HG03060 (cell line): Measurements from ENCODE around the gene CPLANE2.

Experiments used
- ATAC-seq: cut with Tn5 transposase; IDR thresholded peaks from one replicate; pipeline ENCODE4 v1.9.1; 2021; ENCODE audit warnings: low read depth, moderate number of reproducible peaks; ENCODE audit not compliant: unreplicated experiment

Gene CPLANE2

DNA sequence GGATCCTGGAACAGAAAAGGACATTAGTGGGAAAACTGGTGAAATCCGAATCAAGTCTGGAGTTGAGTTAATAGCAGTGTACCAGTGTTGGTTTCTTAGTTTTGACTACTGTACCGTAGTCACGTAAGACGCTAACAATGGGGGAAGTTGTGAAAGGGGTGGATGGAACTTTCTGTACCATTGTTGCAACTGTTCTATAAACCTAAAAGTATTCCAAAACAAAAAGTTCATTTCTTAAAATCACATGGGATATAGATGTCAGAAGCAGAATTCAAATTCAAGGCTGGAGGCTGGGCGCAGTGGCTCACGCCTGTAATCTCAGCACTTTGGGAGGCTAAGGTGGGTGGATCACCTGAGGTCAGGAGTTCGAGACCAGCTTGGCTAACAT is 41.5 kb downstream of the CPLANE2 start:
- ATAC-seq, result no peak

DNA sequence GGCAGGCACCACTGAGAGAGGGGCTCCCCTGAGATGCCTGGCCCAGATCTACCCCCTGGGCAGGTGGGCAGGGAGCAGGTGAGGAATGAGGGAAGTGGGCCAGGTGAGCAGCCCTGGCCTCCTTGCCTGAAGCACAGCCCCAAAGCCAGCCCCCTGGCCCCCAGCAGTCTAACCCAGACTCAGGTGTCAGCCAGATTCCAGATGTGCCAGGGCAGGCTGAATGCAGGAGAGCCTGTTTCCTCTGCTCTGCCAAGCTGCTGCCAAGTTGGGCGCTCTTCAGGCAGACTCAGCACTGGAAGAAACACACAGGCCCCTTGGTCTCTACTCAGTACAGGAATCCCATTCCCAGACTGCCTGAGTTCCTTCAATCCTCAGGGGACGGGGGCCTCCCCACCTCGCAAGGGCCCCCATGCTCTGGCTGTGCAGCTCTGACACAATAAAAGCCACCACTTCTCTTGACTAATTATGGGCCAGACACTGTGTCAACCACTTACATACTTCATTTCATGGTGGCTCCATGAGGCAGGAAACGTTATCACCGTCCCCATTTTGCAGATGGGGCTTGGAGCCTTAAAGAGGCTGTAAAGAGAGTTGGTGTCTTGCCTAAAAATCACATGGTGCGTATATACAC is 45.0 kb downstream of the CPLANE2 start:
- ATAC-seq, result no peak

GRCh38 chr1:16191309-16191708 is 45.7 kb downstream of the CPLANE2 start:
- no peak for ATAC-seq

GRCh38 chr1:16189921-16190621 is 46.9 kb downstream of the CPLANE2 start:
- no peak for ATAC-seq

DNA sequence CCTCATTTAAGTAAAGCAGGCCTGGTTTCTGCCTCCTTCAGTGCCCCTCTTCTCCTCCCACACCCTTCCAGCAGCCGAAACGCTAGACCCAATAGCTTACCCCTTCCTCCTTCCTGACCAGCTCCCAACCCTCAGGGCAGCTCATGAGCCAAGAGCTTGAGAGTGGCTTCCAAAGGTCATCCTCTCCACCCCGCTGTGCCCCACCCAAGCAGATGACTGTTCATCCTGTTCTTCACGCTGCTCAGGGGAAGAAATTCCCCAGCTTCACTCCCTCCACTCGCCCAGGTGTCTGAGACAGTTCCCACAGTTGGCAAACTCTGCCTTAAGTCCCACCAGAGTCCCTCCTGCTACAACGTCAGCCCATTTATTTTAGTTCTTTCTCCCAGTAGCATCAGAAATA is 48.0 kb downstream of the CPLANE2 start:
- no peak for ATAC-seq

GRCh38 chr1:16187748-16188401 is 49.1 kb downstream of the CPLANE2 start:
- no peak for ATAC-seq

DNA sequence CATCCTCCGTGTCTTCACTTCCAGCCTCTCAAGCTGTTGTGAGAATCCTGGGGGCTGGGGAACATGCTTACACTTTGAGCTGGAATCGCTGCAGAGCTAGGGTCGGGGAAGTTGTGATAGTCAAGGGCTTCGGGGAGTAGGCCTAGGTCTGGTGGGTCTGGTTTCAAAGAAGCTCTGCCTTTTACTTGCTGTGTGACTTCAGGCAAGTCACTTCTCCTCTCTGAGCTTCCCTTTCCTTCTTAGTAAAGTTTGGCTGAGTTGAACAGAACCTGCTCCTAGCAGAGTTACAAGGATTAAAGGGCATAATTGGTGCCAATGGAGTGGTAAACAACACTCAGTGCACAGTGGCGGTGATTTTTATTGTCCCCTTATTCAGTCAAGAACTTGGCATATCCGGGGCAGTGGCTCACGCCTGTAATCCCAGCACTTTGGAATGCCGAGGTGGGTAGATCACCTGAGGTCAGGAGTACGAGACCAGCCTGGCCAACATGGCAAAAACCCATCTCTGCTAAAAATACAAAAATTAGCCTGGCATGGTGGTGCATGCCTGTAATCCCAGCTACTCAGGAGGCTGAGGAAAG is 50.2 kb downstream of the CPLANE2 start:
- no peak for ATAC-seq

DNA sequence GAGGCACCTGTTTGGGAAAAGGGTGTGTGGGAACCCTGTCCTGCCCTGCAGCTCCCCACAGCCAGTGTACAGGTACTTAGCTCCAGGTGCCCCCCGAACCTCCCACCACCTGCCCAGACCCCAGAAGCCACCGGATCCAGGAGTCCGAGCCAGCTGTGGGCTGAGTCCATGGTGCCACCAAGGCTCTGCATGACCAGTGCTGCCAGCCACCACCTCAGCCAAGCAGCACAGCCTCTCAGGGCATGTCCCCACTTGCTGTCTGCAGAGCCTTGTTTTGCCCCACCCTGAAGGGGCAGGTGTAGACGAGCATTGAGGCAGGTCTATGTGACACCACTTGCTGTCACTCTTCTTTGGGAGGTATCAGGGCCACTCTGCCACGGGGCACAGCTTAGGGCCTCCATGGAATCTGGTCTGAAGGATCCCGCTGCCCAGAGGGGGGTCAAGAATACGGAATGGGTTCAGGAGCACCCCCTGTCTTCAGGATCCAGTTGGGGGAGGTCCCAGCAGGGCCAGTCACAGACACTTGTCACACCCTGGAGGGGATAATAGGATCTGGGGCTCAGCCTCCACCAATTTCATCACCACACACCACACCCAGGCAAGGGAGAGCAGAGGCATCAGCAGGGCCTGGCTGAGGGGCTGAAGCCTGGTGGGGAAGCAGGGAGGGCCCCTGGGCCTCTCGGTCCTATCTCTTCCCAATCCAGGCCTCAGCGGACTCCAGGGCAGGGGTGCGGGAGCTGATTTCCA is 52.3 kb downstream of the CPLANE2 start:
- no peak for ATAC-seq

DNA sequence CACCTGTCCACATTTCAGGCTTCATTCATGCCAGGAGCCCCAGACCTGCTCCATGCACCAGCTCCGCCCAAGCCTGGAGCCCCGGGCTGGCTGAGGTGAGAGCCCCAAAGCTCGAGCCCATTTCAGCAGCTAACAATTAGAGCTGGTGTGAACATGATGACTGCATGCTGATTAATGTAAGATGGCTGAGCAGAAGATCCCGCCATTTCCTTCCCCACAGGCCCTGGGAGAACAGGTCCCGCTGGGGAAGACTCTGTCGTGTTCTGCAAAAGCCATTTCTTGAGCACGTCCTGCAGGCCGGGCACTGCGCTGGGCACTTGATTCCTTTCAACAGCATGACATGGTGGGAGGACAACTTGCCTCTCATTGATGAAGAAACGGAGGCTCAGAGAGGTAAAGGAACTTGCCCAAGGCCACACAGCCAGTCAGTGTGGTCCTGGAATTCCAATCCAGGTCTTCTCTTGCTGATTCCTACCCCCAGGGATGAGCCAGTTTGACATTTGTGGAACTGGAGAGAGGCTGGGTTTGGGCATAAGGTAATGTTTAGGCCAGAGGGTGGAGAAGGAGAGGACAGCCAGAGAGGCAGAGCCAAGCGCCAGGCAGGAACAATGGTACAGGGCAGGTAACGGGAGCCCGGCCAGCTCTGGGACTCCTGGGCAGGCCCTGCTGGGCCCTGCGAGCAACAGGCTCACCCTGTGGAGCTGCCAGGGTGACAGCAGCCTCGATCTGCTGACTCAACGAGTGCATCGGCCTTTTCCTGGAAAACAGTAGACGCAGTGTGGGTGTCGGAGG is 53.0 kb downstream of the CPLANE2 start:
- ATAC-seq, result no peak

- no peak for ATAC-seq
Measured at GRCh38 chr1:16183179-16183578, 53.8 kb downstream of the CPLANE2 start.

- no peak for ATAC-seq
Measured at GRCh38 chr1:16181887-16182719, 54.9 kb downstream of the CPLANE2 start.
